HL-60/S4 treated with retinoic acid at 250 ng/mL for 4 days and 3 days (cell line): Measurements from ENCODE around the gene NCKAP5.

Source experiments
- in situ Hi-C: fragments of 300-500 bp; cut with MboI; formaldehyde crosslinking; loops from 2 replicates; pipeline ENCODE4 v1.7.0; 2022; ENCODE audit warnings: low sequenced_read_pairs

NCKAP5 gene

DNA sequence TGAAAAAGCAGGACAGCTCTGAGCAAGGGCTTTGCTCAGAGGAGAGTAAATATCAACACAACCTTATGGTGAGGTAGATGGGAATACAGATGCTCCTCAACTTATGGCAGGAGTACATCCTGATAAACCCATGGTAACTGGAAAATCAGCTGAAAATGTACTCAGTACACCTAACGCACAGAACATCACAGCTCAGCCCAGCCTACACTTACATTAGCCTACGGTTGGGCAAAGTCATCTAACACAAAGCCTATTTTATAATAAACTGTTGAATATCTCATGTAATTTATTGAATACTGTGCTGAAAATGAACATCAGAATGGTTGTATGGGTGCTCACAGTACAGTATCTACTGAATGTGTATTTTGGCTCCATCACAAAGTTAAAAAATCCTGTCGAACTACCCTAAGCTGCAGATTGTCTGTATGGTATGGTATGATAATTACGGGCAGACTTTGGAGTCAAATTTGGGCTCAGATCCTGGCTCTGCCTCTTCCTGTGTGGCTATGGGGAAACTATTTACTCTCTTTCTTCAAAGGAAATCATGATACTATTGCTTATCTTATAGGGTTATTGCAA lies 778.0 kb downstream of the NCKAP5 start:
- in situ Hi-C loops: no loop called here

DNA sequence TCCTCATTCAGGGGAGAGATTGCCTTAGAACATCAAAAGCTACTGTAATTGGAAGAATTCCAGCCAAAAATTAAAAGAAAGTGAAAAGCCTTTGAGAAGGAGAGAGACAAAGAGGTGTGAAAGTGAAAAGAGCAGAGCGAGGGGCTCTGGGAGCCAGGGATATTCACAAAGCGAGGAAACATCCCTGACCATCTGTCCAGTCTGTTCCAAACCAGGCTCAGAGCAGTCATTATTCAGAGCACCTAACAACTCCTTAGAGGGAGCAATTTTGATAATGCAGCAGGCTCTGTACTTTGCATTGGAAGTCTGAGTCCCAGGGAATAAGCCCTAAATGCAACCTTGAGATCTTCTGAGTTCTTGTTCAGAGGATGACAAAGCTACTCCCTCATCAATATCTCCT lies 779.2 kb downstream of the NCKAP5 start:
- in situ Hi-C loops: no loop called here

DNA sequence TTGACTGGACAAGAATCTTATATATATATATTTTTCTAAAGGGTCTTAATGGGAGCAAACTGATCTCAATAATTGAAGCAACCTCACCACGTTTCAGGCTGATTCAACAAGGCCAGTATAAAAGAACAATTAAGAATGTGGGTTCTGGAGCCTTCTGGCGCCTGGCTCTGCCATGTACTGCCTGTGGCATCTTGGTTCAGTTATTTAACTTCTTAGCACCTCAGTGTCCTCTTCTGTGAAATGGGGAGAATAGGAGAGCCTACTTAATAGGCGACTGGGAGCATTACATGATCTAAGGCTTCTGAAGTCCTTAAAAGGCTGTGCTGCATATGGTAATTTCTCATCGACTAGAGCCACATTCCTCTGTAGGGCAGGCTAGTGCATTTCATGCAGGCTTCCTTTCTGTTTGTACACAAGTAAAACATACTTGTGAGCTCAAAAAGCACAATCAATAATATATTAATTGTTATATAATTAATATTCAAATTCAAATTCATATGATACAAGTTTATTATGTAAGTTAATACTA lies 779.9 kb downstream of the NCKAP5 start:
- in situ Hi-C loops: no loop called here

DNA sequence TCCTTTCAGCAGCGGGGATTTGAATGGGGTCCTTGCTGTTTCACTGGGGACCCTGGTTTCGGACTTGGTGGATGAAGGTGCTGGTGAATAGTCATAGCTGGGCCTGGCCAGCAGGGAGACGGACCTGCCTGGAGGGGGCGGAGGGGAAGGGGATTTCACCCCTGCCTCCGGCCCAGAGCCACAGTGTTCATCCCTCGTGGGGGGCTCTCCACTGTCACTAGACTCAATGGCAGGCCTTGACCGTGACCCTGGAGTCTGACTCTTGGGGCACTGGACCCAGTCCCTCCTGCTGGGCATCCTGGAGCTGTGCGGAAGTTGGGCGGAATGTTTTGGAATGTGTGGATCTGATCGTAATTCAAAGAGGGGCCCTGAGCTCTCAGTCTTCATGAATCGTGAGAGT lies 784.4 kb downstream of the NCKAP5 start:
- in situ Hi-C loops: no loop called here

DNA sequence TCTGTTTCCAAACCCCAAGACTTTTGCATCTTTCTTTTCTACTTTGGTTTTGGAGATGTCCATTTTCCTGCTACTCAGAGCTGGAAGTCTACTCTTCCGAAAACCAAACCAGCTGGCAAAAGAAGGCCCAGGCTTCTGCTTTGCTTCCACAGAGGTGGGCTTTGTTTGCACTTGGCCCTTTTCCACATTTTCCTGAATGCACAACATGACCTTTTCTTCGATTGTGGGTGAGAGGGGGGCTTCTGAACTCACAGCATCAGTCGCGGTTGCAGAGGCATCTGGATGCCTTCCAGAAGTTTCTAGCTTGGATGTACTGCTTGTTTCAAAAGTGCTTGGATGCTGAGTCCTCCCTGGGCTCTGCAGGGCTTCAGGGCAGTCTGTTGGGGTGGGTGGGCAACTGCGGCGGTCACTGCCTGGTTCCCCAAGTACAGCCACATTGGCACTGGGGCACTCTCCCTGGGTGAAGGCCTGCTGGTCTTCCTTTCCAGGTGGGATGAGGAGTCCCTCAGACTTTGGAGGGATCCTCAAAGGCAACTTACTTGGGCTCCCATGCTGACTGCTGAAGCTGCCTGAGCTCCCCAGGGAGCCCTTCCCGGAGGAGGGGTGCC lies 786.0 kb downstream of the NCKAP5 start:
- in situ Hi-C loops: no loop called here

DNA sequence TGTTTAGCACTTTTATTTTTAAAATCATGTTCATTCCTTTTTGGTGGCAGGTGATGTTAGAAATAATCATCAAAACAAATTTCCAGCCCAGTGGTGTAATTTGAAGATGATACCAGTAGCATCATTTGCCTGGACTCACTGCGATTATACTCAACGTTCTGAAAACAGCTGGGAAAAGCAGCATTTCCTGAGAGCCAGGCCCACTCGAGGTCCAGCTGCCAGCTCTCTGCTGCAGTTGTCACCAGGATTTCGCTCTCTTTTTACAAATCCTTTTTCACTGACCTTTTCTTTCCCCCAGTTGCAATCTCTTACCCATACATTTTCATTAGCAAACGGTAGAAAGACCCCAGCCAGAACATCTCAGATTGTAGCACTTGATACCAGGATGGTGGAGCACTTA lies 787.6 kb downstream of the NCKAP5 start:
- in situ Hi-C loops: no loop called here

DNA sequence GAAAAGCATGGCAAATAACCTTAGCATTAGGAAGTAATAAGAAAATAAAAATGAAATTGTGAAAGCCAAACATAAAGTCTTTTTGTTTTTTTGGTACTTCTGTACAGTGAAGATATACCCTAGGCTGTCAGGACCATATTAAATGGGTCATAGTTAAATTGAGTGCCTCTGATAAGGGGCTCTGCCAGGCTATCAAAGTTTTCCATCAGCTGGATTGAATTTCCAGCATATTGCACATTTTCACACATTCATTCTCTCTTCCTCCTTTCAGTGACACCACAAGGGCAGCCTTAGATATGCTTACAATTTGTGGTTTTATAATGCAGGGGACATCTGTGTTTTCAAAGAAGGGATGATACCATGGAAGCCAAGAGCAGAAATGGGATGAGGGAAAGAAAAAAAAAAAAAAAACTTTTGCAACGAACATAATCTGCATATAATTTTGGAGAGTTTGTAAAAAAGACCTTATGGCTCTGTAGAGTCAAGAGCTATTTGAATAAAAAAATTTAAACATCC lies 789.0 kb downstream of the NCKAP5 start:
- in situ Hi-C loops: no loop called here

DNA sequence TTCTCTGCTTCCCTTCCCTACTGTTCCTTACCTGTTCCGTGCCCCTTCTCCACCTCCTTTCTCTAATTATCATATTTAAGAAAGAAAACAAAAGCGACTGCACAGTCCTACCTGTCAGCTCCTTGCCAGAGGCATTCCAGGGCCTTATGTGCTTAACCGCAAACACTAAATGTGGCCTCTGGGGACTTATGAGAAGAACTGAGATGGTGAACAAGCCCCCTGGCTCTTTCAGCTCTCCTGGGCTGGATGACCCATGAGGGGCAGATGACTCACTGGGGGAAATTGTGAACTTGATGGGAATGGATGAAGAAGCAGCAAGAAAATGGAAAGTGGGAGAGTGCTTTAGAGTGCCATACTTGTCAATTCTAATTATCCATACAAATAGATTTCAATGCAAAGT lies 792.0 kb downstream of the NCKAP5 start:
- in situ Hi-C loops: no loop called here

DNA sequence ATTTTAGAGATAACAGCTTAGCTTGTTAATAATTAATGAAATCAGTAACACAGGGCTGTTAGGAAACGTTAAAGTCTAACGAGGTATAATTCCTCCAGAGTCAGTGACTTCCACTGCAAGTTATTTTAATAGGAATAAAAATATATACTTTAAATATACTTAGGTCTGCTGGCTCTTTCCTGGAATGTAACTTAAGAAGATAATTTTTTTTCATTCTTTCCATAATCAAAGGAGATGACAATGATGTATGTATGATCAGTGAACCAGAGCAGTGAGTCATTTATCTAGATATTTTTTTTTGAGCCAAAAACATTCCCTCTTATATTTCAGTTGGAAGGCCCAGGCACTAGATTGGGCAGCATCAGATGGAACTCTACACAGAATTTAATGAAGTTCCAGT lies 794.1 kb downstream of the NCKAP5 start:
- in situ Hi-C loops: no loop called here

DNA sequence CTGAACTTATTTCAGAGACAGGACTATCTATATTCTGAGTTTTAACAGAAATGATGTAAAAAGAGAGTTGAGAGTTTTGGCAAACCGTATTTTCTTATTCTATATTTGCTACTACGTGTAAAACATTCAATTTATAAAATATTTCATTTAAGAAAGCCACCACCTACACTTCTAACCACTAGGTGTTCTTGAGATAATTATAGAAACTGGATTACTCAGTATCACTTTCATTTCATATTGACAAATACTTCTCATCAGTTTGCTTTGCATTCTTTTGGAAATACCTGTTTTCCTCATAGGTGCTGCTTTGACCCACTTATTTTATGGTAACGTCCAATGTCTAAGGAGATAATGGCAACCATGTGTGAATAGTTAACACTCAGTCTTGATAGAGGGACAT lies 794.9 kb downstream of the NCKAP5 start:
- in situ Hi-C loops: no loop called here

DNA sequence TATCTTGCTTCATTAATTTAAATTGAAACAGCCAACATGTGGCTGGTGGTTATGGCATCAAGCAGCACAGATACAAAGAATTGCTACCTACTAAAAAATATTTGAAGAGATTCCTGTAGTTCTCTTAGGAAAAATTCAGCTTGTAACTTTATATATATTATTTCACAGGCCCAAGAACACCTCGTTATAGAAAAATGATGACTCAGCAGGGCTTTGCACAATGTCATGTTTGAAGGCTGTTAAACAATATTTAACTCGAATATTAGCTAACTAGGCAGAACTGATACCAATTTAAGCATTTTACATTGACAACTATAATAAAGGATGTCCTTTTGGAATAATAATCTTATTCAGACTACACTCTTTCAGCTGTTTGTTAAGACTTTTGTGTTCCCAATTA lies 795.9 kb downstream of the NCKAP5 start:
- in situ Hi-C loops: no loop called here

DNA sequence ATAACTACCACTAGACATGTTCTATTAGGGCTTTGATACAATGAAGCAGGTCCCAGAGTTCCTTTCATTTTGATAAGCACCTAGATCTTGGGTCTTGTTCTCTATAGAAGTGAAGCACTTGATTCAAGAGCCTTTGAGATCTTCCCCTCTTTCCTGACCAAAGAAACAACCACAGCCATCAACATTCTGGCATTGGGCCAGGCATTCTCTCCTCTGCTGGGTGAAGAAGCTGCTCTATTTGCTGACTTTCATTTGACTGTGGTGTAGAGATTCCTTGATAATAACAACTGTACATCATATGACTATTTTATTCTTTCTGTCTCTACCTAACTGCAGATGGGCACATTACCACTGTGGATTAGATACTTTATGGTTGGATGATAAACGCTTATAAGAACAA lies 801.7 kb downstream of the NCKAP5 start:
- in situ Hi-C loops: no loop called here

DNA sequence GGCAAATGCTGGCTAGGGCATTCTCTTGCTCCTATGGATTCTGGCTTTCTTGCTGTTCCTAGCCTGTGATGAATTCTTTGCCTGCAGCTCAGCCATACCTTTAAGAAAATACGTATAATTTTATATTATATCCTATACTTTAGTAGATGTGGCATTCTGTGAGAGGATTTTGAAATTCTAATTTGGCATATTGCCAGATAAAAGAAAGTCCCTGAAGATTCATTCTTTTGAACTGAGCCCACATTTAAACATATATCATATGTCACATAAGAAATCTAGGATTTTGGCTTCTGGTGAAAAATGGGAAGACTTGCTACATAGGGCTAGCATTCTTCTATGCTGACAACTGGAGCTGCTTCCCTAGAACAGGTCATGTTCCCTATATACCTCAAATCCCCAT lies 806.8 kb downstream of the NCKAP5 start:
- in situ Hi-C loops: no loop called here

DNA sequence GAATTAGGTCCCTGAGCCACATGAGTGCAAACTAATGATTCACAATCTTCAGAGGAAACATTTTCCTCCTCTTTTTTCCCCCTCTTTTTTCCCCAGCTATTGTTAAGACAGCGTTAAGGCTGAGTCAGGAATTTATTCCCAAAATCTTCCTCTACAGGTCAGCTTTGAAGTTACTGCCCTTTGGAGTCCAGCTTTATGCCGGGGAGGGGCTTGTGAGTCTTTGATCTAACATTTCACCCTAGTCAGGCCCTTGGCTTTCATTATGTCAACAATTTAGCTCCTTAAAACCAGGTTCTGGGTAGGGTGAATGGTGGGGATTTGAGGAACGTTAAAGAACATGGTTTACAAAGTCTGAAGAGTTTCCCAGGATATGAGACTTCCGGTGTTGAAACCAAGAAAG lies 807.3 kb downstream of the NCKAP5 start:
- in situ Hi-C loops: no loop called here

DNA sequence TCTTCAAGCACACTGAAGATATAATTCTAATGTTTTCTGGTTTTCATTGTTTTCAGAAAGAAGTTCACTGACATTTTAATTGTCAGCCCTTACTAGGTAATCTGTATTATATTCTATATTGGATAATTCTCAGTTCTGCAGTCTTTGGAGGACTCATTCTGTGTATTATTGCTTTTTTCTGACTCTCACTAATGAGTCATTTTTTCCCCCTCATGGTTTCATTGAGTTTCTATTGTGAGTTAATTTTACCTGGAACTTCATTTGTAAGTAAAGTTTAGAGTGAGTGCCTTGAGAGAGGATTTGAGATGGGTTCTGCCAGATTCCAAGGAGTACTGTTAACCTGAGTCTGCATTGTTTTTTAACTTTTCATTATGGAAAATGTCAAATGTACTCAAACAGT lies 807.9 kb downstream of the NCKAP5 start:
- in situ Hi-C loops: no loop called here

DNA sequence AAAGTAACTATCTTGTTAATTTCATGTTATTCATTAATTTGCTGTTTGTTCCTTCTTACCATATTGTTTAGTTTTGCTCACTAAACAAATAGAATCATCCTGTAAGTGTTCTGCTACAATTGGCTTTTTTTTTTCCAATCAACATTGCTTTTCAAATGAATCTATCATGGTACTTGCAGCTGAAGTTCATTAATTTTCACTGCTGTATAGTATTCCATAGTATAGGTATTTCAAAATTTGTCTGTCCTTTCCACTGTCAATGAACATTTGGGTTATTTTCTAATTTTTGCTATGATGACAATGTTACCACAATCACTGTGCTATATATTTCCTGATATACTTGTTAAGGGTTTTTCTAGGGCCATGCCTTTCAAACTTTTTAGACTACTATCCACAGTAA lies 809.3 kb downstream of the NCKAP5 start:
- in situ Hi-C loops: no loop called here

DNA sequence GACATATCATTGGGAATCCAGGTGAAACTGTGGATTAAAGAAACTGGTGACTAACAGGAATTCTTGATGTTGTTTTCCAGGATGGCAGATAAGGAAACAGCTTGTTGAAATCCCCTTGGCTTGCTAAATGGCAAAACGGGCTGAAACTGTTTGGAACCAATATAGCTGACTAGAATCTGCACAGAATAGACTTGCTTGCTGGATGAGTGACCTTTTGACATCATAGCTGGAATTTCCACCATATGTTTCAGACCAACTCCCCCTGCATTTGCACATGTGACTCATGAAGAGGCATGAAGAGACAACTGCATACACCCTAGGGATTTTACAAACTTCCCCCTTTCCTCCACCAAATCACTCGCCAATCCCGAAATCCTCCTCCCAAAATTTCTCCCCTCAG lies 810.6 kb downstream of the NCKAP5 start:
- in situ Hi-C loops: no loop called here

DNA sequence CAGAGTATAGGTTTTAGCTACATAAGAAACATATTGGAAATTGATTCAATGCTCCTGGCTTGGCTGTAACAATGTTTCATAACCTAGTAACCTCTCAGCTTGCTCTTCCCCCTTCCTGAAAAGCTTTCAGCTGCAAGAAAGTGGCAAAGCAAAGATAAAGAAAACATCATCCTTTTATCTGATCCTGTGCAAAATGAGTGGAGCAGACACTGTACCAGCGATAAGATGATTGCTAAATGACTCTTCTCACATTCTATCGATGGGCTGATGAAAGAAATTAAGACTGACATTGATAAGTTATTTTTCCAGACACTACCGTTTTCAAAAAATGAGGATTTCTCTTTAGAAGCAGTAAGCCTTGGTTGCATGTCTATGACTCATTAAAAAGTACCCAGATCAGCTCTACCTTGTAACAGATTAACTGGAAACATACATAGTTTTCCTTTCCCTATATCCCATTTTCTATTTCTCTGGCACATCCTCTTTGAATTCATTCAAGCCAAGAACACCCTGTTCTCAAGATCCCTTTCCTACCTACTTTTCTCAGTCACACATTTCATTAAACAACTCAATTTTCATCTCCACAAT lies 811.2 kb downstream of the NCKAP5 start:
- in situ Hi-C loops: no loop called here

DNA sequence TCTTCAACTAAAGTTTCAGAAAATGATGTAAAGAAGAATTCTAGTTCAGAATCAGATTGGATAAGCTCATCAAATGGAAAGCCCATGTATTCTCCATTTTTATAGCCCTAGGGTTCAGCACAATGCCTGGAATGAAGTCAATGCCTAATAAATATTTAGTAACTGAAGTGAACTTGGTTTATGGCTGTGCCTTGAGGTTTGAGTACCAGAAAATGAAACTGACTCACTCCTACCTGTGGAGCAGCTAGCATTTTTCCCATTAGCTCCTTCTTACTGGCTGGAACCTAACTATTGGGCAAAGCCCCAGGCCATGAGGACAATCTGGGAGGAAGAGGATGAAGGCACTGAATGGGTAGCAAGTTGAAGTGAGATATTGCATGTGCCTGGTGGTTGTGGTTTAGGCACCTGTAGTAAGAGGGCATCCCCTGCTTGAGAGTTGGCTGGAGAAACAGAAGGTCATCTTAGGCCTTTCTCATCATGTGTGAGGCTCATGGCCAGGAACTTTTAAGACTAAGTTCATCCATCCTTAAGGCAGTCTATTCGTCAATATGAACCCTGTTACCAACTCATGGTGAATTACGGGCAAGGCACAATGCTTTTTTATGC lies 813.3 kb downstream of the NCKAP5 start:
- in situ Hi-C loops: no loop called here

DNA sequence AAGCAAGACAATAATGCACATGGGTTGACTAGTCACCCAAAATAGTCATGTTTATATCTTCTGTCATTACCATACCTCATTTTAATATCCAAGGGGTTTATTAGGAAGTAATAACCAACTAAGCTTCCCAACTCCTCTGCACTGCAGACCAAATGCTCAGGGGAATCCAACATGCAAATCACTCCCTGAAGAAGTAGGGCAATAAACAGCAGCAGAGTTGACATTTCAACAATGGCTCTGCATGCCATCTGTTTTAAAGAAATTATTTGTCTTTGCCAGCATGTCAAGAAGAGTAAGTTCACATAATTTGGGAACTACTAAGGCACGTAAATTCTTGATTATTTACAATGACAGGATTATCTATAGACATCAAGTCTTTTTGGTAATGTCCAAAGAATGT lies 813.9 kb downstream of the NCKAP5 start:
- in situ Hi-C loops: no loop called here

DNA sequence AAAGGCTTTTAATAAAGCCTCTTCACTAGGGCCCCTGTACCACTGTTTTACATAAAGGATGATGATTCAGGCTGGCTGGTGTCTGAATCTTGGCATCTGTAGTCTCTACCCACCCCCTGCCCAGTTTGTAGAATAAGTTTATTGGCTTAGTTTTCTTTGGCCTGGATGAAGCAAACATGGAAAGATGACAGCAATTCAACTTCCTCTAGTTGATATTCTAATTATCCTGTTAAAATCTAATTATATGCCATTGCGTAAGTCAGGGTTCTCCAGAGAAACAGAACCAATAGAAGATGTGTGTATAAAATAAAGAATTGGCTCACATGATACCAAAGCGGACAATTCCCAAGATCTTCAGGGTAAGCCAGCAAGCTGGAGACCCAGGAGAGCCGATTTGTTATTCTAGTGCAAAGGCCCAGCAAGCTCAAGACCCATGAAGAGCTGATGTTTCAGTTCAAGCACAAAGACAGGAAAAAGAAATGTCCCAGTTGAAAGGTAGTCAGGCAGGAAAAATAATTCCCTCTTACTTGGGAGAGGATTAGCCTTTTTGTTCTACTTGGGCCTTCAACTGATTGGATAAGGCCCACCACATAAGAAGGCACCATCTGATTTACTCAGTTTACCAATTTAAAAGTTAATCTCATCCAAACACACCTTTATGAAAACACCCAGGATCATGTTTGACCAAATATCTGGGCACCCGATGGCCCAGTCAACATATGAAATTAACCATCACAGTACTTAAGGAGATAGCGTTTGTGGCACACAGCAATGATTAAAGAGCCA lies 815.6 kb downstream of the NCKAP5 start:
- in situ Hi-C loops: no loop called here
